HepG2 (cell line): ENCODE data around the gene LRIG1. TPM values are rescaled to one million over a fixed set of nuclear protein-coding genes. Genes with fewer than 3 reads are reported as not detected.

Experiments
- ATAC-seq: fragments of 200-7000 bp; cut with Tn5 transposase; 3 replicates; pipeline ENCODE4 v1.9.1; 2020; ENCODE audit warnings: mild to moderate bottlenecking, moderate library complexity
- BruUV-seq: library from RNA; stranded (reverse); fragments of 400-500 nt; replicated peaks from 2 replicates; lab custom pipeline; 2021; lab: Mats Ljungman, UMichigan
- CTCF ChIA-PET: fragments of 300-600 bp; formaldehyde crosslinking; extraction: SDS; loops from one replicate; lab custom pipeline; 2021; ENCODE audit warnings: low total read pairs, inconsistent platforms, low intra/inter-chr PET ratio; lab: Yijun Ruan, JAX
- POLR2A ChIA-PET: fragments of 350-600 bp; sonication (Branson Sonifier 250); formaldehyde crosslinking; loops from one replicate; lab custom pipeline; 2020; ENCODE audit warnings: antibody characterized with exemption, inconsistent platforms; lab: Yijun Ruan, JAX
- DNase-seq: peaks from one replicate; pipeline ENCODE4 v3.0.0-alpha.2; 2015; ENCODE audit warnings: low spot score
- FAIRE-seq: peaks from 3 replicates; lab custom pipeline; 2011; peaks lifted over from hg19 to GRCh38; lab: Jason Lieb, UNC
- H2AFZ ChIP-seq: one replicate; pipeline ENCODE4 v1.6.1; 2011; ENCODE audit warnings: low read length, inconsistent platforms
- H3K27ac ChIP-seq: fragments of 300-600 bp; 3 replicates; pipeline ENCODE4 v1.8.0; 2011; ENCODE audit warnings: mixed run types, mild to moderate bottlenecking, mixed read lengths, low read length, inconsistent platforms; ENCODE audit not compliant: insufficient read depth; ENCODE audit errors: extremely low read length
- H3K27me3 ChIP-seq, 2 experiments: fragments of 200-600 bp in 1 of 2; 2 replicates in 1 of 2; 3 replicates in 1 of 2; pipeline versions ENCODE4 v1.6.0 to v1.8.0; 2011; ENCODE audit warnings: low read length in 2 of 2, mild to moderate bottlenecking in 2 of 2, moderate library complexity in 2 of 2, inconsistent platforms in 1 of 2; ENCODE audit not compliant: insufficient read depth in 2 of 2, control insufficient read depth in 1 of 2
- H3K36me3 ChIP-seq, 2 experiments: fragments of 200-600 bp in 1 of 2; replicated peaks in 1 of 2; 2 replicates in 1 of 2; 3 replicates in 1 of 2; pipeline versions ENCODE4 v1.5.1 to v1.8.0; 2011; ENCODE audit warnings: low read length in 2 of 2, inconsistent platforms in 1 of 2; ENCODE audit not compliant: insufficient read depth in 2 of 2, control insufficient read depth in 1 of 2
- H3K4me1 ChIP-seq: 2 replicates; pipeline ENCODE4 v1.5.1; 2012; ENCODE audit warnings: low read length, inconsistent platforms; ENCODE audit not compliant: insufficient read depth
- H3K4me2 ChIP-seq: 2 replicates; pipeline ENCODE4 v1.6.0; 2011; ENCODE audit warnings: low read depth, low read length, inconsistent platforms
- H3K4me3 ChIP-seq, 3 experiments: fragments of 200-600 bp in 1 of 3; sonication (generic), shearing (Covaris generic) in 1 of 3; replicated peaks in 1 of 3; 2 replicates each; pipeline ENCODE4 v1.5.1; 2011 to 2016; ENCODE audit warnings: low read length in 3 of 3, inconsistent platforms in 2 of 3, low read depth in 2 of 3, mild to moderate bottlenecking in 2 of 3, control low read depth in 1 of 3, mixed read lengths in 1 of 3; ENCODE audit not compliant: insufficient read depth in 1 of 3
- H3K79me2 ChIP-seq: one replicate; pipeline ENCODE4 v1.6.1; 2011; ENCODE audit warnings: low read length, inconsistent platforms; ENCODE audit not compliant: insufficient read depth
- H3K9ac ChIP-seq: 2 replicates; pipeline ENCODE4 v1.6.0; 2011; ENCODE audit warnings: mild to moderate bottlenecking, low read depth, low read length, inconsistent platforms; ENCODE audit not compliant: insufficient read depth
- H3K9me3 ChIP-seq: 2 replicates; pipeline ENCODE4 v1.5.1; 2012; ENCODE audit warnings: mild to moderate bottlenecking, low read length
- H4K20me1 ChIP-seq: 2 replicates; pipeline ENCODE4 v1.6.0; 2011; ENCODE audit warnings: inconsistent platforms, mild to moderate bottlenecking, low read length, moderate library complexity; ENCODE audit not compliant: insufficient read depth
- CEBPB ChIP-seq: IDR thresholded peaks from 2 replicates; pipeline ENCODE4 v1.6.1; 2011; ENCODE audit warnings: low read depth, low read length, improper control_type of control experiment, borderline replicate concordance
- CHD4 ChIP-seq: fragments of 200-600 bp; sonication (generic); IDR thresholded peaks from 2 replicates; pipeline ENCODE4 v1.7.0; 2017; ENCODE audit warnings: mild to moderate bottlenecking, low read length, borderline replicate concordance
- DR1 ChIP-seq: sonication (generic); formaldehyde crosslinking; IDR thresholded peaks from 2 replicates; pipeline ENCODE4 v1.8.0; 2021; ENCODE audit warnings: mild to moderate bottlenecking, missing genetic modification reagents, inconsistent platforms
- FIP1L1 ChIP-seq: fragments of 200-400 bp; formaldehyde crosslinking; IDR thresholded peaks from 2 replicates; pipeline ENCODE4 v1.6.1; 2018; ENCODE audit warnings: low read depth, mild to moderate bottlenecking, low read length, moderate library complexity, borderline replicate concordance; ENCODE audit not compliant: insufficient read depth
- HDAC6 ChIP-seq: fragments of 200-600 bp; sonication (generic); IDR thresholded peaks from 2 replicates; pipeline ENCODE4 v1.7.0; 2017; ENCODE audit warnings: mild to moderate bottlenecking, antibody characterized with exemption, low read length, low read depth
- HNRNPK ChIP-seq: fragments of 200-400 bp; formaldehyde crosslinking; IDR thresholded peaks from 2 replicates; pipeline ENCODE4 v1.6.1; 2018; ENCODE audit warnings: low read length, low read depth, moderate library complexity, mild to moderate bottlenecking; ENCODE audit not compliant: poor library complexity, severe bottlenecking
- HOXD1 ChIP-seq: sonication (generic); formaldehyde crosslinking; IDR thresholded peaks from 2 replicates; pipeline ENCODE4 v1.5.0; 2020; ENCODE audit warnings: missing genetic modification reagents
- XBP1 ChIP-seq: sonication (generic); formaldehyde crosslinking; IDR thresholded peaks from 2 replicates; pipeline ENCODE4 v1.5.0; 2020; ENCODE audit warnings: missing genetic modification reagents
- ZNF792 ChIP-seq: IDR thresholded peaks from 2 replicates; pipeline ENCODE4 v1.6.1; 2016
- WGBS: methylation state at CpG from one replicate; pipeline ENCODE4 v1.1.6; 2017; ENCODE audit warnings: low lambda C conversion rate; 5-methylcytosine and 5-hydroxymethylcytosine counted together
- in situ Hi-C: cut with HindIII; loops from 2 replicates; pipeline ENCODE4 v1.10.0; 2017; ENCODE audit warnings: low pct_unique_long_range_greater_than_20kb; ENCODE audit not compliant: extremely low pct_ligation_motif_present
- intact Hi-C: fragments of 100-400 bp; cut with micrococcal nuclease; formaldehyde crosslinking; loops from one replicate; pipeline ENCODE4 v1.10.0; 2022; ENCODE audit not compliant: unreplicated experiment
- polyA plus RNA-seq, 8 experiments: library from polyadenylated mRNA; depleted of rRNA in 3 of 8; stranded (reverse) in 7 of 8; unstranded in 1 of 8; fragments of >200 nt; fragmentation: Illumina TruSeq in 4 of 8; extraction: Trizol in 4 of 8; gene quantifications; 2 replicates each; pipeline versions ENCODE4 v1.2.1 to v1.2.3, GENCODE V29; 2011 to 2016; ENCODE audit warnings: low read depth in 4 of 8, missing spikeins in 1 of 8, mixed read lengths in 1 of 8; ENCODE audit not compliant: insufficient read depth in 1 of 8
- total RNA-seq, 5 experiments: library from RNA; depleted of rRNA; stranded (reverse); fragments of >200 nt; fragmentation: Illumina TruSeq; extraction: Trizol; gene quantifications; 2 replicates each; pipeline ENCODE4 v1.2.3, GENCODE V29; 2016; ENCODE audit warnings: low read depth in 1 of 5
- TF ChIP-seq, protein P1 (sequence below): sonication (generic); formaldehyde crosslinking; IDR thresholded peaks from one replicate; pipeline ENCODE4 v1.5.1; 2020; ENCODE audit warnings: mild to moderate bottlenecking, missing genetic modification reagents; ENCODE audit errors: not compliant biosample characterization
- TF ChIP-seq, protein P2 (sequence below): sonication (generic); formaldehyde crosslinking; conservative IDR thresholded peaks from 2 replicates; pipeline ENCODE4 v1.8.0; 2022; ENCODE audit warnings: mild to moderate bottlenecking, moderate library complexity, missing genetic modification reagents

The LRIG1 gene
- total and polyA plus RNA-seq, 2 of the 13 experiments (the other 11 are each of a cell fraction or from before 2014, with no cell fraction given), result 17.8 to 24.8 TPM

DNA sequence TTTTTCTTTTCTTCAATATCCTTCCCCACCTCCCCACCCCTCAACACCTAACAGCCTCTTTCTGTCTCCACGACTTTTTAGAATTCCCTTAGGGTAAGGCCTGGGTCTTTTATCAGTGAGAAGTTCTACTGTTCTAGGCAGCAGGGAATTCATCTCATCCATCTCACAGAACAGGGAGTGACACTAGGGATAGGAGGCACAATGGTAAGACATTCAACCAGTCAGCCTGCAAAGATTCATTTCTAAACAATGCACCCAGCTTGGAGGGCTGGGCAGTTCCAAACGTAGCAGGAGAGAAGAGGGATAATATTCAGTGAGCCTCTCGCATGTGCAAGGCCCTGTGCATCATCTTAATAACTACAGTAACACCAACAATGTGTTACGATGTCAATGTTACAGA is 43.6 kb downstream of the LRIG1 start (continued):
- TF ChIP-seq, protein P1, sequence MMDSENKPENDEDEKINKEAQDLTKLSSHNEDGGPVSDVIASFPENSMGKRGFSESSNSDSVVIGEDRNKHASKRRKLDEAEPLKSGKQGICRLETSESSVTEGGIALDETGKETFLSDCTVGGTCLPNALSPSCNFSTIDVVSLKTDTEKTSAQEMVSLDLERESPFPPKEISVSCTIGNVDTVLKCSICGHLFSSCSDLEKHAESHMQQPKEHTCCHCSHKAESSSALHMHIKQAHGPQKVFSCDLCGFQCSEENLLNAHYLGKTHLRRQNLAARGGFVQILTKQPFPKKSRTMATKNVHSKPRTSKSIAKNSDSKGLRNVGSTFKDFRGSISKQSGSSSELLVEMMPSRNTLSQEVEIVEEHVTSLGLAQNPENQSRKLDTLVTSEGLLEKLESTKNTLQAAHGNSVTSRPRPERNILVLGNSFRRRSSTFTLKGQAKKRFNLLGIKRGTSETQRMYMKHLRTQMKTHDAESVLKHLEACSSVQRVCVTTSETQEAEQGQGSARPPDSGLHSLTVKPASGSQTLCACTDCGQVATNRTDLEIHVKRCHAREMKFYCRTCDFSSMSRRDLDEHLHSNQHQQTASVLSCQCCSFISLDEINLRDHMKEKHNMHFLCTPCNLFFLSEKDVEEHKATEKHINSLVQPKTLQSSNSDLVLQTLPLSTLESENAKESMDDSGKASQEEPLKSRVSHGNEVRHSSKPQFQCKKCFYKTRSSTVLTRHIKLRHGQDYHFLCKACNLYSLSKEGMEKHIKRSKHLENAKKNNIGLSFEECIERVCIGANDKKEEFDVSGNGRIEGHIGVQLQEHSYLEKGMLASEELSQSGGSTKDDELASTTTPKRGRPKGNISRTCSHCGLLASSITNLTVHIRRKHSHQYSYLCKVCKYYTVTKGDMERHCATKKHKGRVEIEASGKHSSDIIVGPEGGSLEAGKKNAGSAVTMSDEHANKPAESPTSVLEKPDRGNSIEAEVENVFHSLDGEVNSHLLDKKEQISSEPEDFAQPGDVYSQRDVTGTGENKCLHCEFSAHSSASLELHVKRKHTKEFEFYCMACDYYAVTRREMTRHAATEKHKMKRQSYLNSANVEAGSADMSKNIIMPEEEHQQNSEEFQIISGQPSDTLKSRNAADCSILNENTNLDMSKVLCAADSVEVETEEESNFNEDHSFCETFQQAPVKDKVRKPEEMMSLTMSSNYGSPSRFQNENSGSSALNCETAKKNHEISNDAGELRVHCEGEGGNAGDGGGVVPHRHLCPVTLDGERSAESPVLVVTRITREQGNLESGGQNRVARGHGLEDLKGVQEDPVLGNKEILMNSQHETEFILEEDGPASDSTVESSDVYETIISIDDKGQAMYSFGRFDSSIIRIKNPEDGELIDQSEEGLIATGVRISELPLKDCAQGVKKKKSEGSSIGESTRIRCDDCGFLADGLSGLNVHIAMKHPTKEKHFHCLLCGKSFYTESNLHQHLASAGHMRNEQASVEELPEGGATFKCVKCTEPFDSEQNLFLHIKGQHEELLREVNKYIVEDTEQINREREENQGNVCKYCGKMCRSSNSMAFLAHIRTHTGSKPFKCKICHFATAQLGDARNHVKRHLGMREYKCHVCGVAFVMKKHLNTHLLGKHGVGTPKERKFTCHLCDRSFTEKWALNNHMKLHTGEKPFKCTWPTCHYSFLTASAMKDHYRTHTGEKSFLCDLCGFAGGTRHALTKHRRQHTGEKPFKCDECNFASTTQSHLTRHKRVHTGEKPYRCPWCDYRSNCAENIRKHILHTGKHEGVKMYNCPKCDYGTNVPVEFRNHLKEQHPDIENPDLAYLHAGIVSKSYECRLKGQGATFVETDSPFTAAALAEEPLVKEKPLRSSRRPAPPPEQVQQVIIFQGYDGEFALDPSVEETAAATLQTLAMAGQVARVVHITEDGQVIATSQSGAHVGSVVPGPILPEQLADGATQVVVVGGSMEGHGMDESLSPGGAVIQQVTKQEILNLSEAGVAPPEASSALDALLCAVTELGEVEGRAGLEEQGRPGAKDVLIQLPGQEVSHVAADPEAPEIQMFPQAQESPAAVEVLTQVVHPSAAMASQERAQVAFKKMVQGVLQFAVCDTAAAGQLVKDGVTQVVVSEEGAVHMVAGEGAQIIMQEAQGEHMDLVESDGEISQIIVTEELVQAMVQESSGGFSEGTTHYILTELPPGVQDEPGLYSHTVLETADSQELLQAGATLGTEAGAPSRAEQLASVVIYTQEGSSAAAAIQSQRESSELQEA, result no peak

DNA sequence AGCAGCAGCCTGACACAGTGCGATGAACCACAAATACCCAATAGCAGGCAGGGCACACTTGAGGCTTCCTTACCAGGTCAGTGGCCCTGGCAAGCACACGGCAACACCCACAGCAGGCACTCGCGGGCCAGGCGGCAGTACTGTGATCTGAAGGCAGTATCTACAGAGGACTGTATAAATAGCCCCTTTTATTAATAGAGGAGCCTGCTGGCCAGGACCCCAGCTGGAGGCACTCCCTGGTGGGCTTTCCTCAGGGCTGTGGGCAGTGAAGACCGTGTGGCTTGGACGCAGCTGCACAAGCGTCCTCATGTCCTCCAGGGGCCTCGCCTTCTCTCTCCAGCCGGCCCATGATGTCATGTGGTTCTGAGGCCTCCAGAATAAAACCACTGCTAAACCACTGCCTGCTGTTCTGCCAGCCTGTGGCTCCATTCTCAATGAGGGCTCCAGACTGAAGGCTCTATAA is 44.1 kb downstream of the LRIG1 start:
- Histone ChIP-seq H3K79me2 (peaks cover 4% of the 10 kb centered on the region), H3K4me3 (no peak overlapping the region), H3K27ac (no peak overlapping the region), H3K9ac (no peak overlapping the region), H3K4me2 (no peak overlapping the region), H2AFZ (no peak overlapping the region), H4K20me1 (no peaks in the 10 kb centered on the region), H3K27me3 (no peaks in the 10 kb centered on the region), H3K36me3 (peaks cover 5 to 35% of the 10 kb centered on the region in 2 experiments), H3K9me3 (no peaks in the 10 kb centered on the region), H3K4me1 (peaks cover 33% of the 10 kb centered on the region)
- FAIRE-seq, result no peak
- BruUV-seq, result no TSS peak
- in situ Hi-C loops, result no loop called here
- no peak for ATAC-seq
- WGBS, result 100% methylated on average over 1 of the region's 10 CpGs
- ChIA-PET POLR2A (no interaction called here), CTCF (no interaction called here)
- TF ChIP-seq DR1 (CRISPR knock-in tag) (no peak), HDAC6 (no peak), CHD4 (no peak), CEBPB (no peak), HNRNPK (no peak), FIP1L1 (no peak), XBP1 (no peak), HOXD1 (CRISPR knock-in tag) (no peak), ZNF792 (CRISPR knock-in tag) (no peak)
- TF ChIP-seq, protein P2, sequence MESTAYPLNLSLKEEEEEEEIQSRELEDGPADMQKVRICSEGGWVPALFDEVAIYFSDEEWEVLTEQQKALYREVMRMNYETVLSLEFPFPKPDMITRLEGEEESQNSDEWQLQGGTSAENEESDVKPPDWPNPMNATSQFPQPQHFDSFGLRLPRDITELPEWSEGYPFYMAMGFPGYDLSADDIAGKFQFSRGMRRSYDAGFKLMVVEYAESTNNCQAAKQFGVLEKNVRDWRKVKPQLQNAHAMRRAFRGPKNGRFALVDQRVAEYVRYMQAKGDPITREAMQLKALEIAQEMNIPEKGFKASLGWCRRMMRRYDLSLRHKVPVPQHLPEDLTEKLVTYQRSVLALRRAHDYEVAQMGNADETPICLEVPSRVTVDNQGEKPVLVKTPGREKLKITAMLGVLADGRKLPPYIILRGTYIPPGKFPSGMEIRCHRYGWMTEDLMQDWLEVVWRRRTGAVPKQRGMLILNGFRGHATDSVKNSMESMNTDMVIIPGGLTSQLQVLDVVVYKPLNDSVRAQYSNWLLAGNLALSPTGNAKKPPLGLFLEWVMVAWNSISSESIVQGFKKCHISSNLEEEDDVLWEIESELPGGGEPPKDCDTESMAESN, result no peak
- intact Hi-C loops, result no loop called here
- no peak for DNase-seq
